HL-60/S4 treated with retinoic acid at 250 ng/mL for 4 days and 3 days (cell line): ENCODE data around the gene PLK5.
"Not testable (repeated sequence)": the region's sequence is repeated elsewhere in the genome, so short reads cannot be mapped to it uniquely, and the experiment has no call there.

Experiments used
- in situ Hi-C: fragments of 300-500 bp; cut with MboI; formaldehyde crosslinking; loops from 2 replicates; pipeline ENCODE4 v1.7.0; 2022; ENCODE audit warnings: low sequenced_read_pairs

The PLK5 gene

DNA sequence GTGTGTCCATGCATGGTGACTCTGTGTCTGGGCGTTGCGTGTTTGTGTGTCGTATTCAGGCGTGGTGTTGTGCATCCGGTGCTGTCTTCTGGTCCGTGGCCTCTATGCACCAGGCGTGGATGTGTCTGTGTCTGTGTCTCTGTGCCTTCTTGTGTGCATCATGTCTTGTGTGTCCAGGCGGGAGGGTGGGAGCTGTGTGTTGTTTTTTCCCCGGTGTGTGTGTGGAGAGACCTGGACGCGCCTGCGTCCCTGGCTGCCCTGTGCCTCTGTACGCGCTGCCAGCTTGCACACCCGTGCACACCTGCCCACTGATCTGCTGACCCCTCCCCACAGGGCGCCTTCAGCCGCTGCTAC, 1.1 kb downstream of the PLK5 start:
- in situ Hi-C loops = no loop called here

DNA sequence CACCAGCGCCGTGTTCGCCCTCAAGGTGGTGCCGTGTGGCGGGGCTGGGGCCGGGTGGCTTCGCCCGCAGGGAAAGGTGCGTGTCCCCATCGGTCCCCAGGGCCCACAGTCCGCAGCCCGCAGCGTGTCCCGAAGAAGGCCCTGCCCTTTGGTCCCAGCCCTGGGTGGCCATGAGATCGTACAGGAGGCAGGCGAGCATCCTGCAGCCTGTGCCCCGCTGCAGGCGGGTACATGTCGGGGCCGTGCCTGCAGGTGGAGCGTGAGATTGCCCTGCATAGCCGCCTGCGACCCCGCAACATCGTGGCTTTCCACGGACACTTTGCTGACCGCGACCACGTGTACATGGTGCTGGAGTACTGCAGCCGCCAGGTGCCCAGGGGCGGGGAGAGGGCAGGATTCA, 1.5 kb downstream of the PLK5 start:
- in situ Hi-C loops = no loop called here

DNA sequence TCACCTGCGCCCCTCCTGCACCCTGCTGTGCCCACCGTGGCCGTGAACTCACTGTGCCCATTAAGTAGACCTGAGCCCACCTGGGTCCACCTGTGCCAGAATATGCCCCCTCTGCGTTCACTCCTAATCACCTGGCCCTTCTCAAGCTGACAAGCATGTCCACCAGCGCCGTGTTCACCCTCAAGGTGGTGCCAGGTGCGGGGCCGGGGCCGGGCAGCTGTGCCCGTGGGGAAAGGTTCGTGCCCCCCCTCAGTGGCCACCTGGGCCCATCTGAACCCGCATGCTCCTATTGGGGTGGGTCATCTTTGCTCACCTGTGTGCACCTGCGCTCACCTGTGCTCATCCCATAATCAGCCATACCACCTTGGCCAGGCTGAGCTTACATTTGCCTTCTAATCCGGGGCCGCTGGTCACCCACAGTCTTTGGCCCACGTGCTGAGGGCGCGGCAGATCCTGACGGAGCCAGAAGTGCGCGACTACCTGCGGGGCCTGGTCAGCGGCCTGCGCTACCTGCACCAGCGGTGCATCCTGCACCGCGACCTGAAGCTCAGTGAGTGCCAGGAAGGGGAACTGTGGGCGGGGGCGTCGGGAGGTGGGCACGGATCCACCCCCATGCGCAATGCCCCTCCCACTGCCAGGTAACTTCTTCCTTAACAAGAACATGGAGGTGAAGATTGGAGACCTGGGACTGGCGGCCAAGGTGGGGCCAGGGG, 2.3 kb downstream of the PLK5 start:
- in situ Hi-C loops = no loop called here

DNA sequence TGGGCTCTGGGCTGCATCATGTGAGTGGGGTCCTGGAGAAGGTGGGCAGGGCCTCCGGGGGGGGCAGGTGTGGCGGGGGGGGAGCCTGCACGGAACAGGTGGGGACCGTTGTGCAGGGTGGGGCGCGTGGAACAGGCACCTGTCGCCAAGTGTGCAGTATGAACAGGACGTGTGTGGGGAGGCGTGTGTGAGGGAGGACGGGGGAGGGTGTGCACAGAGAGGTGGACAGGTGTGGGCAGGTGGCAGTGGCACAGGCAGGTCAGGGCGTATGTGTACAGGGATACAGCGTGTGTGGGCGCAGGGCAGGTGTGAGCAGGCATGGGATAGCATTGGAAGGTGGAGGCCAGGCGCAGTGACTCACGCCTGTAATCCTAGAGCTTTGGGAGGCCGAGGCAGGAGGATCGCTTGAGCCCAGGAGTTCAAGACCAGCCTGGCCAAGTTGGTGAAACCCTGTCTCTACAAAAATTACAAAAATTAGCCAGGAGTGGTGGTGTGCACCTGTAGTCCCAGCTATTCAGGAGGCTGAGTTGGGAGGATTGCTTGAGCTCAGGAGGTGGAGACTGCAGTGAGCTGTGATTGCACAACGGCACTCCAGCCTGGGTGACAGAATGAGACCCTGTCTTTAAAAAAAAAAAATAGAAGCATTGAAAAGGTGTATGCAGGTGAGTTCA, 3.2 kb downstream of the PLK5 start:
- in situ Hi-C loops = no loop called here

DNA sequence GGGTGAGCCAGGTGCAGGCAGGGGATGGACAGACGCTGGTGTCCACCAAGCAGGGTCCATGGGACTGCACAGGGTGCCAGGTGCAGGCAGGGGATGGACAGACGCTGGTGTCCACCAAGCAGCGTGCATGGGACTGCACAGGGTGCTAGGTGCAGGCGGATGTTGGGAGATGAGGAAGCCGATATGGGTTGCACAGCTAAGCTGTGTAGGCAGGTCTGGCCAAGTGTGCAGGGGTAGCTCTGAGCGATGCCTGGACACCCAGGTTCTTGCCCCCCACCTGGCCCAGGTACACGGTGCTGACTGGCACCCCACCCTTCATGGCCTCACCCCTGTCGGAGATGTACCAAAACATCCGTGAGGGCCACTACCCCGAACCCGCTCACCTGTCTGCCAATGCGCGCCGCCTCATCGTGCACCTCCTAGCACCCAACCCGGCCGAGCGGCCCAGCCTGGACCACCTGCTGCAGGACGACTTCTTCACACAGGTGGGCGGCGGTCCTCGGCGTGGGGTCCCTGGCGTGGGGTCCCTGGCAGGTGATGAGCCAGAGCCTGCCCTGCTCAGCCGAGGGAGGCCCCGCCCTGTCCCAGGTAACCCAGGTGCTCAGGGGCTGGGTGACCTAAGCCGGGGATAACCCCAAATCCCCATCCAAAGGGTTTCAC, 3.9 kb downstream of the PLK5 start:
- in situ Hi-C loops = no loop called here

DNA sequence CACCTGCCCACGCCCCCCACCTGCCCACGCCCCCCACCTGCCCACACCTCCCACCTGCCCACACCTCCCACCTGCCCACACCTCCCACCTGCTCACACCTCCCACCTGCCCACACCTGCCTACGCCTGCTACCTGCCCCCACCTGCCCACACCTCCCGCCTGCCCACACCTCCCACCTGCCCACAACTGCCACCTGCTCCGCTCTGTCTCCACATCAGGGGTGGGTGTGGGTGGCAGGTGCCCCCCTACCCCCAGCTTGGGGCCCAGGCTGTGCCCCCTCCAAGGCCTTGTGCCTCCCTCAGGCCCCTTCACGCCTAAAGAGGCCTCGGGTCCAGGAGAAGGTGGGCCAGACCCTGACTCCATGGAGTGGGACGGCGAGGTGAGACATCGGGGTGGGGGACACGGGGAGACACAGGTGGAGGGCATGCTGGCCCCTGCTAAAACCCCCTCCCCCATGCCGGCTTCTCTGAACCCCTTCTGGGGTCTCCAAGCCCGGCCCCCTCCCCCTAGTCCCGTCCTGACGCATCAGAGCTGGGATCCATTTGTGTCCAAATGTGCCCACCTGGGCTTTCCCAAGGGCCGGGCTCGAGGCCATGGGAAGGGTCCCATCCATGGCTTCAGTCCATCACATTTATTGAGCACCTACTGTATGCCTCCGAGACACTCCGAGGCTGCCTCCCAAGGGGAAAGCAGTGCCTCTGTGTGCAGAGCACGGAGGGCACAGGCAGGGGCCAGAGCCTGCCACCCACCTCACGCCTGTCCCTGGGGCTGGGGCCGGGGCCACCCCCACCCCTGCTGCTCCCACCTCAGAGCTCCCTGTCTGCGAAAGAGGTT, 4.9 kb downstream of the PLK5 start:
- in situ Hi-C loops = no loop called here

DNA sequence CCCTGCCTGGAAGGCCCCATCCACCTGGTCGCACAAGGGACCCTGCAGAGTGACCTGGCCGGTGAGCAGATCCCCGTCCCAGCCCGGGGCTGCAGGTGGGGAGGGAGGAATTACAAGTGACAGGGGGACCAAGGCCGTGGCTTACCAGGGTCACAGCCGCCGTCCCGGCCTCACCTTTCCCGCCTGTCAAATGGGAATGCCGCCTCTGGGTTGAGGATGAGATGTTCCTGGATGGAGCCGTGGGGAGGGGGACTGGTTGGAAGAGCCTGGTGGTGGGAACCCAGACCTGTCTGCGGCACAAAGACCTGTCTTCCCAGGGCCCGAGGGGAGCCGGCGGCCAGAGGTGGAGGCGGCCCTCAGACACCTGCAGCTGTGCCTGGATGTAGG, 5.5 kb downstream of the PLK5 start:
- in situ Hi-C loops = no loop called here

DNA sequence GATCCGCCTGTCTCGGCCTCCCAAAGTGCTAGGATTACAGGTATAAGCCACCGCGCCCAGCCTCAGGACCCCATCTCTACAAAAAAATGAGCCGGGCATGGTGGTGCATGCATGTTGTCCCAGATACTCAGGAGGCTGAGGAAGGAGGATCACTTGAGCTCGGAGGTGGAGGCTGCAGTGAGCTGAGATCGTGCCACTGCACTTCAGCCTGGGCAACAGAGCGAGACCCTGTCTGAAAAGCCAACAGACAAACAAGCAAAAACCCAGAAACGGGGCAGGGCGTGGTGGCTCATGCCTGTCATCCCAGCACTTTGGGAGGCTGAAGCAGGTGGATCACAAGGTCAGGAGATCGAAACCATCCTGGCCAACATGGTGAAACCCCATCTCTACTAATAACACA, 7.0 kb downstream of the PLK5 start:
- in situ Hi-C loops = not testable (repeated sequence)

DNA sequence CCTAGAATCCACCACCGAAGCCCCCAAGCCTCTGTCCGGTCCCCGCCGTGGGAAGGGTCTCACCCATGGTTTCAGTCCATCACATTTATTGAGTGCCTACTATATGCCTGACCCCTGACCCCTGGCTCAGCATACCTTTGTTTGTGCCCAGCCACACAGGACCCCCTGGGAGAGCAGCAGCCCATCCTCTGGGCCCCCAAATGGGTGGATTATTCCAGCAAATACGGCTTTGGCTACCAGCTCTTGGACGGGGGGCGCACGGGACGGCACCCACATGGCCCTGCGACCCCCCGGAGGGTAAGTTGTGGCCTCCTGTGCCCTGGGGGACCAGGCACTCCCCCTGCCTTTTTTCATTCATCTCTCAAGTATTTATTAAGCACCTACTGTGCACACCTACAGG, 7.7 kb downstream of the PLK5 start:
- in situ Hi-C loops = no loop called here

DNA sequence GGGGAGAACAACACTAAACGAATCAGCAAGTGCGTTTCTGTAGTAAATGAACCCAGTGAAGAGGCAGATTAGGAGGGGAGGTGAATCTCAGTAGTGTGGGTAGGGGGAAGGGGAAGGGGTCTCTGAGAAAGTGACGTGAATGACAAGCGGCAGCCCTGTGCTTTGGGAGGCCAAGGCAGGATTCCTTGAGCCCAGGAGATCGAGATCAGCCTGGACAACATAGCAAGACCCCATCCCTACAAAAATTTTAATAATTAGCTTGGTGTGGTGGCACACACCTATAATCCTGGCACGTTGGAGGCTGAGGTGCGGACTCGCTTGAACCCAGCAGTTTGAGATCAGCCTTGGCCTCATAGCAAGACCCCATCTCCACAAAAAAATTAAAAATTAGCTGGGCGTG, 8.1 kb downstream of the PLK5 start:
- in situ Hi-C loops = no loop called here

DNA sequence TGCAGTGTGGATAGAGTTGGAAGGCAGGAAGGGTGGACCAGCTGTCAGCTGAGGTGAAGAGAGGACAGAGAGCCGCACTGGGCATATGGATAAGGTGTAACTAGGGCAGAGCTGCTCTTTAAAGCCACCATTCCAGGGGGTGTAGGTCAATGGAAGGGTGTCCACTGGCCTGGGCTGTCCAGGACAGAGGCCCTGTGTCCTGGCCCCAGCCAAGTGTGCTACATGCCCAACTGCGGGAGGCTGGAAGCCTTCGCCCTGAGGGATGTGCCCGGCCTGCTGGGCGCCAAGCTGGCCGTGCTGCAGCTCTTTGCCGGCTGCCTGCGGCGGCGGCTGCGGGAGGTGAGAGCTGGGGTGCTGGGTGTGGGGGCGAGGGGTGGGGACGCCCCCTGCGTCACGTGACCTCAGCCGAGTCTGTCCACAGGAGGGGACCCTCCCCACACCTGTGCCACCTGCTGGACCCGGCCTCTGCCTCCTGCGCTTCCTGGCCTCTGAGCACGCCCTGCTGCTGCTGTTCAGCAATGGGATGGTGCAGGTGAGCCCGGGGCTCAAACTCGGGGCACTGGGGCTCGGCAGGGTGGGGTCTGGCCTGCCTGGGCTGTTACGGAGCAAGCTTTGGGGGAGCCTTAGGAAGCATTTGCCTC, 9.8 kb downstream of the PLK5 start:
- in situ Hi-C loops = no loop called here

DNA sequence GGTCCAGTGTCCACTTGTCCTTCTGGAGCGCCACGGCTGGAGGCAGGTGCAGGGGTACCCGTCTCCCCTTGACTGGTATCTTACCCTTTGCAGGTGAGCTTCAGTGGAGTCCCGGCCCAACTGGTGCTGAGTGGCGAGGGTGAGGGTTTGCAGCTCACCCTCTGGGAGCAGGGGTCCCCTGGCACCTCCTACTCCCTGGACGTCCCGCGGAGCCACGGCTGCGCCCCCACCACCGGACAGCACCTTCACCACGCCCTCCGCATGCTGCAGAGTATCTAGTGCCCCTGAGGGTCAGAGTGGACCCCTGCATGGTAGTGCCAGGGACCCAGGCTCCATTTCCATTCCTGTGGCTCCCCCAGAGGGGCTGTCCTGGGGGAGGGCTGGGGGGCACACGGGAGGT, 11.1 kb downstream of the PLK5 start:
- in situ Hi-C loops = no loop called here

DNA sequence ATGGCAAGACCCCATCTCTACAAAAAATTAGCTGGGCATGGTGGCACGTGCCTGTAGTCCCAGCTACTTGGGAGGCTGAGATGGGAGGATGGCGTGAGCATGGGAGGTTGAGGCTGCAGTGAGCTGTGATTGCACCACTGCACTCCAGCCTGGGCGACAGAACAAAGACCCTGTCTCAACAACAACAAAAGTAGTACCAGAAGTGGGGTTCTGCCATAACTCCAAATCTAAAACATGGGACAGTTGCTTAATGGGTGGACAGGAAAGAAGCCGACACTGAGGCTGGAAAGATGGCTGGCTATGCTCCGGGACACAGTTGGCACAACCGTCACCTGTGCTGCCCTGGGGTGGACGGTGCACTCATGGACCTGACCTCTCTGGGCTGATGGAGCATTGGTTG, 11.8 kb downstream of the PLK5 start:
- in situ Hi-C loops = not testable (repeated sequence)

DNA sequence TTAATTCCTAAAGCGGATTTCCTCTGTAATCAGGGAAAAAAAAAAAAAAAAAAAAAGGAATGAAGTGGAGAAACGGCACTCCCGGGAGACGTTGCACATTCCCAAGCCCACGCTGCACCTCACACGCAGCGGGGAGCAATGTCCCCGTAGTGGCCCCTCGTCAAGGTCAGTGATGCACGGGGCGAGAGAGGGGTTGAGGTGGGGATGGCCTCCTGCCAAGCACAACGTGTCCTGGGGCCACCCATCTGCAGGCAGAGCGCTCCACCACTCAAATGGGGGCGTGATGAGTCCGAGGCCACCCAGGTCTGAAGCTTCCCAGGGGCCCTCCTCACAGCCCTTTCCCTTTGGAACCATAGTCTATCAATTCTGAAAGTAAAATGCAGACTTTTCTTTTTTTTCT, 15.1 kb downstream of the PLK5 start:
- in situ Hi-C loops = no loop called here

DNA sequence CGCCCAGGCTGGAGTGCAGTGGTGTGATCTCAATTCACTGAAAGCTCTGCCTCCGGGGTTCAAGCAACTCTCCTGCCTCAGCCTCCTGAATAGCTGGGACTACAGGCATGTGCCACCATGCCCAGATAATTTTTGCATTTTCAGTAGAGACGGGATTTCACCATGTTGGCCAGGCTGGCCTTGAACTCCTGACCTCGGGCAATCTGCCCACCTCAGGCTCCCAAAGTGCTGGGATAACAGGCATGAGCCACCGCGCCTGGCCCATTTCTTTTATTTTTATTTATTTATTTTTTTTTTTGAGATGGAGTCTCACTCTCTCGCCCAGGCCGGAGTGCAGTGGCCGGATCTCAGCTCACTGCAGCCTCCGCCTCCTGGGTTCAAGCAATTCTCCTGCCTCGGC, 15.9 kb downstream of the PLK5 start:
- in situ Hi-C loops = not testable (repeated sequence)

DNA sequence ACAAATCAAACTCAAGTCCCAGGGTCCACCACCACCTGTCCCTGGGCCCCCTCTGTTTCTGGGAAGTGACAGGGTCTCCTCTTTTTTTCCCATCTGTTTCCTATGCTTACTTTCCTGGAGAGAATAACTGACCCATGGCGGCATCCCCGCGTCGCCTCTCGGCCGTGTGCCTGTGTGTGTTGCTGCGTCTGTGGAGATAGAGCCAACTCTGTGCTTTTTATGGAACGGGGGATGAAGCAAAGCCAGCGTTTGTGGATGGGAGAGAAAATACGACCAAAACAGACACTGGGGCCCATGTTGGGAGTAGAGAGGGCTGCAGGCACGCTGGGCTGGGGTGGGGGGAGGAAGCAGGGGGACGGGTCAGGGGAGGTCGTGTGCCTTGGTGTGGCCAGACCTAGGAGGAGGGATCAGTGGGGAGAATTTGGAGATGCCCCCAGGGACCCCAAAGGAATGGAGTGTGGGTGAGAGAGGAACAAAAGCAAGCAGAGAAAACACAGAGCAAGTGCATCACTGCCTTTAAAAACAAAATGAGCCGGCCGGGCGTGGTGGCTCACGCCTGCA, 16.6 kb downstream of the PLK5 start:
- in situ Hi-C loops = no loop called here

DNA sequence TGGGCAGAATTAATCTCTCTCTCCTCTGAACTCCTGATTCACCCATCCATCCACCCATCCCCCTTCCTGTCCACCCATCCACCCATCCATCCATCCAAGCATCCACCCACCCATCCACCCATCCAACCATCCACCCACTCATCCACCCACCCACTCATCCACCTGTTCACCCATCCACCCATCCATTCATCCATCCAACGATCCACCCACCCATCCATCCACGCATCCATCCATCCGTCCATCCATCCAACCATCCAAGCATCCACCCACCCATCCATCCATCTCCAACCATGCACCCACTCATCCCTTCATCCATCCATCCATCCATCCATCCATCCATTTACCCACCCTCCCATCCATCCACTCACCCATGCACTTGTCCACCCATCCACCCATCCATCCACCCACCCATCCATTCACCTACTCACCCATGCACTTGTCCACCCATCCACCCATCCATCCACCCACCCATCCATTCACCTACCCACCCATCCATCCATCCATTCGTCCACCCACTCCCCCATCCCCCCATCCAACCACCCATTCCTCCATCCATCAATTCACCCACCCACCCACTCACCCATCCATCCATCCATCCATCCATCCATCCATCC, 25.6 kb downstream of the PLK5 start:
- in situ Hi-C loops = no loop called here

DNA sequence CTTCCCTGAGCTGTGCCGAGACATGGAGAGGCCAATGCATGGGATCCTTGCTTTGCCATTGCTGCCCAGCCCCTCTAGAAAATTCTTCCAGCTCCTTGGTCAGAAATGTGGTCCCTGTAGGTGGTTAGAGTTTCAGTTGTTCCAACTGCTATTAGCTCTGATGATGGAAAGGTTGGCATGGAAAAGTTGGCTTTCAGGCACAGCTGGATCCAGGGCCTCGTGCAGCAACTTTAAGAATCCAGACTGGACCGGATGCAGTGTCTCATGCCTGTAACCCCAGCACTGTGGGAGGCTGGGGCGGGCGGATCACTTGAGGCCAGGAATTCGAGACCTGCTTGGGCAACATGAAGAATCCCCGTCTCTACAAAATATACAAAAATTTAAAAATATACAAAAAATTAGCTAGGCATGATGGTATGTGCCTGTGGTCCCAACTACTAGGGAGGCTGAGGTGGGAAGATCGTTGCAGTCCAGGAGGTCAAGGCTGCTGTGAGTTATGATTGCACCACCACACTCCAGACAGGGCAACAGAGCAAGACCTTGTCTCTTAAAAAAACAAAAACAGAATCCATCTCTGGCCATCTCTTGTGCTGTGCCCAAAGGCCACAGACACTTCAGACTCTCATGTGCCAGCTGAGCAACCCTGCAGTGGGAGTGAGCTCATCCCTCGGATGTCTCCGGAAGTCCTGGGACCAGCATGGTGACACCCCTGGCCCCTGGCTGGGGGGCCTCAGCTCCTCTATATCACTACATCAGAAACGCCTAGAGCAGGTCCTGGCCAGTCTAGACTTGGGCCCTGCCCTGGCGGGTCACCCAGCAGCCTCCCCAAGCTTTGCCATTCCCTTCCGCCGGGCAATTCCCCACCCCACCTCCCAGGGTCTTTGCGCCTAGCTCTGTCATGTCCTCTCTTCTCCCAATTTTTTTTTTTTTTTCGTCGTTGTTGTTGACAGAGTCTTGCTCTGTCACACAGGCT, 27.5 kb downstream of the PLK5 start:
- in situ Hi-C loops = no loop called here

DNA sequence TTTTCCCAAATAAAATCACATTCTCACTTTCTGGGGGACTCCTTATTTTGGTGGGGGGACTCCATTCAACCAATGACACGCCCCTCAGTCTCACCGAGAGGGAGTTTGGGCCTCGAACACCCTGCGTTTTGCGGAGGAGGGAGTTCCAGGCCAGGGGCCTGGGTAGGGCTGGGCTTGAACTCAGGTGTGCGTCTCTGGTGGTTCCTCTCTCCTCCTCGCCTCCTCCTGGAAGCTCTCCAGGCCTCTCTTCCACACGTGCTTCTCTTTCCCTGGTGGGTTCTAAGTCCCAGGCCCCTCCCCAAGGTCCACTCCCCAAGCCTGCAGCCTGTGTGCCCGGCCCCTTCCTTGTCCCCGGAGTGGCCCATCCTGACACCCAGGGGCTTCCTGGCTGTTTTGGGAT, 29.5 kb downstream of the PLK5 start:
- in situ Hi-C loops = no loop called here
